Prostate gland (tissue), 2 donors: ENCODE data around the gene COL23A1.

ENCODE experiments used
- POLR2A ChIP-seq: fragments of 450-650 bp; IDR thresholded peaks from one replicate; pipeline ENCODE4 v1.6.1; 2016; ENCODE audit warnings: antibody characterized with exemption, mild to moderate bottlenecking
- POLR2AphosphoS5 ChIP-seq: sonication (generic); formaldehyde crosslinking; IDR thresholded peaks from one replicate; pipeline ENCODE4 v1.6.1; 2017; ENCODE audit warnings: antibody characterized with exemption
- TF ChIP-seq, protein P1 (sequence below), 4 experiments: fragments of 200-600 bp in 2 of 4; fragments of 450-650 bp in 2 of 4; sonication (generic) in 2 of 4; IDR thresholded peaks; 1 replicate in 3 of 4; 2 replicates in 1 of 4; pipeline ENCODE4 v1.5.1; 2016 to 2019; ENCODE audit warnings: antibody characterized with exemption in 4 of 4, mild to moderate bottlenecking in 2 of 4, moderate library complexity in 2 of 4

DNA sequence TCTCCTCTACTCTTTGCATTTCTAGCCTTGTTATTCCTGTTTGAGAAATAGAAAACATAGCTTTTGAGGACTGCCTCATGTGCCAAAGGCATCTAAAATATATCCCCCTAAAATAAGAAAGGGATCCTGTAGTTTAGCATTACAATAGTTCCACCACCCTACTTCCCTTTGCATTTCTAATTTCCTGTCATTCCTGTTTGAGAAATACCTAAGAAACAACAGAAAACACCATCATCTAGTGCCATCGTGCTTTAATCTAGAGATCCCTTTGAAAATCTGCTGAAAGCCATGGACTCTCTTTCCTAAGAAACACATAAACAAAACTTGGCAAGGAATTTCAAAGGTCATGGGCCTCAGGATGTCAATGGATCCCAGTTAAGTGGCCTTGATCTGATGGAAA lies 29.2 kb upstream of the COL23A1 start:
- no peak for TF ChIP-seq POLR2AphosphoS5
- TF ChIP-seq, protein P1, sequence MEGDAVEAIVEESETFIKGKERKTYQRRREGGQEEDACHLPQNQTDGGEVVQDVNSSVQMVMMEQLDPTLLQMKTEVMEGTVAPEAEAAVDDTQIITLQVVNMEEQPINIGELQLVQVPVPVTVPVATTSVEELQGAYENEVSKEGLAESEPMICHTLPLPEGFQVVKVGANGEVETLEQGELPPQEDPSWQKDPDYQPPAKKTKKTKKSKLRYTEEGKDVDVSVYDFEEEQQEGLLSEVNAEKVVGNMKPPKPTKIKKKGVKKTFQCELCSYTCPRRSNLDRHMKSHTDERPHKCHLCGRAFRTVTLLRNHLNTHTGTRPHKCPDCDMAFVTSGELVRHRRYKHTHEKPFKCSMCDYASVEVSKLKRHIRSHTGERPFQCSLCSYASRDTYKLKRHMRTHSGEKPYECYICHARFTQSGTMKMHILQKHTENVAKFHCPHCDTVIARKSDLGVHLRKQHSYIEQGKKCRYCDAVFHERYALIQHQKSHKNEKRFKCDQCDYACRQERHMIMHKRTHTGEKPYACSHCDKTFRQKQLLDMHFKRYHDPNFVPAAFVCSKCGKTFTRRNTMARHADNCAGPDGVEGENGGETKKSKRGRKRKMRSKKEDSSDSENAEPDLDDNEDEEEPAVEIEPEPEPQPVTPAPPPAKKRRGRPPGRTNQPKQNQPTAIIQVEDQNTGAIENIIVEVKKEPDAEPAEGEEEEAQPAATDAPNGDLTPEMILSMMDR (IDR thresholded peaks at IDR 0.05), result no peak
- no peak for TF ChIP-seq POLR2A
